K562 (cell line): ENCODE results near the gene MOB3B.

Source experiments
- CBFA2T3 ChIP-seq: fragments of 450-650 bp; IDR thresholded peaks from 2 replicates; pipeline ENCODE4 v1.6.1; 2017
- ILK ChIP-seq: fragments of 450-650 bp; IDR thresholded peaks from 2 replicates; pipeline ENCODE4 v1.6.1; 2016; ENCODE audit warnings: missing genetic modification characterization, low read depth, mild to moderate bottlenecking, missing compliant biosample characterization, moderate library complexity, borderline replicate concordance
- POLR2A ChIP-seq: fragments of 450-650 bp; conservative IDR thresholded peaks from 2 replicates; pipeline ENCODE4 v1.6.1; 2016
- ZNF696 ChIP-seq: fragments of 250-450 bp; sonication (Bioruptor Pico); conservative IDR thresholded peaks from 2 replicates; pipeline ENCODE4 v1.4.0; 2020; ENCODE audit warnings: mild to moderate bottlenecking, moderate library complexity
- ZNF830 ChIP-seq: fragments of 250-450 bp; sonication (Bioruptor Pico); IDR thresholded peaks from 2 replicates; pipeline ENCODE4 v1.5.0; 2021; ENCODE audit warnings: mild to moderate bottlenecking
- TF ChIP-seq, protein P1 (sequence below), 2 experiments: fragments of 450-650 bp; formaldehyde crosslinking in 1 of 2; IDR thresholded peaks; 2 replicates each; pipeline versions ENCODE4 v1.4.0 to v1.6.1; 2014 to 2020; ENCODE audit warnings: mild to moderate bottlenecking in 2 of 2, borderline replicate concordance in 1 of 2, low read depth in 1 of 2
- TF ChIP-seq, protein P2 (sequence below), 3 experiments: IDR thresholded peaks in 2 of 3; conservative IDR thresholded peaks in 1 of 3; 2 replicates each; pipeline ENCODE4 v1.5.1; 2011 to 2012; ENCODE audit warnings: low read length in 3 of 3, mild to moderate bottlenecking in 3 of 3, control low read depth in 2 of 3, improper control_type of control experiment in 1 of 3, inconsistent platforms in 1 of 3, low read depth in 1 of 3, mixed read lengths in 1 of 3, moderate library complexity in 1 of 3; ENCODE audit not compliant: insufficient read depth in 2 of 3
- TF ChIP-seq, protein P3 (sequence below): sonication (generic); formaldehyde crosslinking; IDR thresholded peaks from 2 replicates; pipeline ENCODE4 v1.8.0; 2022; ENCODE audit warnings: mild to moderate bottlenecking, missing genetic modification reagents
- TF ChIP-seq, protein P4 (sequence below): IDR thresholded peaks from 2 replicates; pipeline ENCODE4 v1.6.1; 2016; ENCODE audit warnings: missing genetic modification characterization, missing compliant biosample characterization

DNA sequence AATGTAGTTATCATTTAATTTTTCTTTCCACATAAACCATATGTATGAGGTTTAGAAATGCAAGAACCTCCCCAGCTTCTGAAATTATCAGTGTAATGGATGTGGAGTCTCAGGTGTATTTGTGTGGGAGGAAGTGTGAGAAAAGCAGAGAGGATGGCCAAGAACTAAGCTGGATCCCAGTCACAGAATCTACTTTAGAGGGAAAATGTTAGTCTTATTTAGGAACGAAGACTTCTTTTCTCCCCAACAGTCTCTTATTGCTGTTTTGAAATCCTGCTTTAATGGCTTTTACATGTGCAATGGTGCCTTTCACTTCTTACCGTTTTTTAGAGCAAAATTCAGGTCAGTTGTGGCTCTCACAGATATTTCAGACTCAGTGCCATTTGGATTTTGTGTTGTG lies 235.6 kb downstream of the MOB3B start:
- no peak for TF ChIP-seq ILK
- TF ChIP-seq, protein P1, sequence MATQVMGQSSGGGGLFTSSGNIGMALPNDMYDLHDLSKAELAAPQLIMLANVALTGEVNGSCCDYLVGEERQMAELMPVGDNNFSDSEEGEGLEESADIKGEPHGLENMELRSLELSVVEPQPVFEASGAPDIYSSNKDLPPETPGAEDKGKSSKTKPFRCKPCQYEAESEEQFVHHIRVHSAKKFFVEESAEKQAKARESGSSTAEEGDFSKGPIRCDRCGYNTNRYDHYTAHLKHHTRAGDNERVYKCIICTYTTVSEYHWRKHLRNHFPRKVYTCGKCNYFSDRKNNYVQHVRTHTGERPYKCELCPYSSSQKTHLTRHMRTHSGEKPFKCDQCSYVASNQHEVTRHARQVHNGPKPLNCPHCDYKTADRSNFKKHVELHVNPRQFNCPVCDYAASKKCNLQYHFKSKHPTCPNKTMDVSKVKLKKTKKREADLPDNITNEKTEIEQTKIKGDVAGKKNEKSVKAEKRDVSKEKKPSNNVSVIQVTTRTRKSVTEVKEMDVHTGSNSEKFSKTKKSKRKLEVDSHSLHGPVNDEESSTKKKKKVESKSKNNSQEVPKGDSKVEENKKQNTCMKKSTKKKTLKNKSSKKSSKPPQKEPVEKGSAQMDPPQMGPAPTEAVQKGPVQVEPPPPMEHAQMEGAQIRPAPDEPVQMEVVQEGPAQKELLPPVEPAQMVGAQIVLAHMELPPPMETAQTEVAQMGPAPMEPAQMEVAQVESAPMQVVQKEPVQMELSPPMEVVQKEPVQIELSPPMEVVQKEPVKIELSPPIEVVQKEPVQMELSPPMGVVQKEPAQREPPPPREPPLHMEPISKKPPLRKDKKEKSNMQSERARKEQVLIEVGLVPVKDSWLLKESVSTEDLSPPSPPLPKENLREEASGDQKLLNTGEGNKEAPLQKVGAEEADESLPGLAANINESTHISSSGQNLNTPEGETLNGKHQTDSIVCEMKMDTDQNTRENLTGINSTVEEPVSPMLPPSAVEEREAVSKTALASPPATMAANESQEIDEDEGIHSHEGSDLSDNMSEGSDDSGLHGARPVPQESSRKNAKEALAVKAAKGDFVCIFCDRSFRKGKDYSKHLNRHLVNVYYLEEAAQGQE (IDR thresholded peaks at IDR 0.05; ENCODE audit: borderline replicate concordance) = no peak
- TF ChIP-seq, protein P1 (CRISPR knock-in tag; IDR thresholded peaks at IDR 0.05; ENCODE audit: low read depth) = no peak
- no peak for TF ChIP-seq POLR2A
- TF ChIP-seq, protein P2, sequence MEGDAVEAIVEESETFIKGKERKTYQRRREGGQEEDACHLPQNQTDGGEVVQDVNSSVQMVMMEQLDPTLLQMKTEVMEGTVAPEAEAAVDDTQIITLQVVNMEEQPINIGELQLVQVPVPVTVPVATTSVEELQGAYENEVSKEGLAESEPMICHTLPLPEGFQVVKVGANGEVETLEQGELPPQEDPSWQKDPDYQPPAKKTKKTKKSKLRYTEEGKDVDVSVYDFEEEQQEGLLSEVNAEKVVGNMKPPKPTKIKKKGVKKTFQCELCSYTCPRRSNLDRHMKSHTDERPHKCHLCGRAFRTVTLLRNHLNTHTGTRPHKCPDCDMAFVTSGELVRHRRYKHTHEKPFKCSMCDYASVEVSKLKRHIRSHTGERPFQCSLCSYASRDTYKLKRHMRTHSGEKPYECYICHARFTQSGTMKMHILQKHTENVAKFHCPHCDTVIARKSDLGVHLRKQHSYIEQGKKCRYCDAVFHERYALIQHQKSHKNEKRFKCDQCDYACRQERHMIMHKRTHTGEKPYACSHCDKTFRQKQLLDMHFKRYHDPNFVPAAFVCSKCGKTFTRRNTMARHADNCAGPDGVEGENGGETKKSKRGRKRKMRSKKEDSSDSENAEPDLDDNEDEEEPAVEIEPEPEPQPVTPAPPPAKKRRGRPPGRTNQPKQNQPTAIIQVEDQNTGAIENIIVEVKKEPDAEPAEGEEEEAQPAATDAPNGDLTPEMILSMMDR (IDR thresholded peaks at IDR 0.05 in 2 of 3, conservative IDR thresholded peaks at IDR 0.05 in 1 of 3; ENCODE audit: insufficient read depth in 2 of 3, low read depth in 1 of 3, low read length in 3 of 3) = no peak
- TF ChIP-seq, protein P3, sequence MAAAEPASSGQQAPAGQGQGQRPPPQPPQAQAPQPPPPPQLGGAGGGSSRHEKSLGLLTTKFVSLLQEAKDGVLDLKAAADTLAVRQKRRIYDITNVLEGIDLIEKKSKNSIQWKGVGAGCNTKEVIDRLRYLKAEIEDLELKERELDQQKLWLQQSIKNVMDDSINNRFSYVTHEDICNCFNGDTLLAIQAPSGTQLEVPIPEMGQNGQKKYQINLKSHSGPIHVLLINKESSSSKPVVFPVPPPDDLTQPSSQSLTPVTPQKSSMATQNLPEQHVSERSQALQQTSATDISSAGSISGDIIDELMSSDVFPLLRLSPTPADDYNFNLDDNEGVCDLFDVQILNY (CRISPR knock-in tag) = no peak
- TF ChIP-seq CBFA2T3 = no peak
- TF ChIP-seq, protein P4, sequence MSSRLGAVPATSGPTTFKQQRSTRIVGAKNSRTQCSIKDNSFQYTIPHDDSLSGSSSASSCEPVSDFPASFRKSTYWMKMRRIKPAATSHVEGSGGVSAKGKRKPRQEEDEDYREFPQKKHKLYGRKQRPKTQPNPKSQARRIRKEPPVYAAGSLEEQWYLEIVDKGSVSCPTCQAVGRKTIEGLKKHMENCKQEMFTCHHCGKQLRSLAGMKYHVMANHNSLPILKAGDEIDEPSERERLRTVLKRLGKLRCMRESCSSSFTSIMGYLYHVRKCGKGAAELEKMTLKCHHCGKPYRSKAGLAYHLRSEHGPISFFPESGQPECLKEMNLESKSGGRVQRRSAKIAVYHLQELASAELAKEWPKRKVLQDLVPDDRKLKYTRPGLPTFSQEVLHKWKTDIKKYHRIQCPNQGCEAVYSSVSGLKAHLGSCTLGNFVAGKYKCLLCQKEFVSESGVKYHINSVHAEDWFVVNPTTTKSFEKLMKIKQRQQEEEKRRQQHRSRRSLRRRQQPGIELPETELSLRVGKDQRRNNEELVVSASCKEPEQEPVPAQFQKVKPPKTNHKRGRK (tag) = no peak
- TF ChIP-seq ZNF830 (CRISPR knock-in tag) = no peak
- no peak for TF ChIP-seq ZNF696 (CRISPR knock-in tag)
